Measurements from ENCODE around the gene HSBP1.
A peak's percentile ranks its signal among the peaks of the same experiment; 100 is the strongest.

Gene HSBP1

DNA sequence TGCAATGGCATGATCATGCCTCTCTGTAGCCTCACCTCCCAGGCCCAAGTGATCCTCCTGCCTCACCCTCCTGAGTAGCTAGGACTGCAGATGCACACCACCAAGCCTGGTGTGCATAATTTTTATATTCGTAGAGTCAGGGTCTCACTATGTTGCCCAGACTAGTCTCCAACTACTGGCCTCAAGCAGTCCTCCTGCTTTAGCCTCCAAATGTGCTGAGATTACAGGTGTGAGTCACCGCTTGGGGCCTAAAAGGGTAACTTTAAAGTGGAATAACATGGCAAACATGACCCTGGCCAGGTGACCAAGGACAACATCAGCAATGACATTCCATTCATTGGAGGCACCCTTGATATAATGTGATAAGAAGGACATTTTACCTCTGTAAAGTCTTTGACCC is 26.1 kb downstream of the HSBP1 start:
- DNase-seq = peak in 1 of 42 donors; percentile 1
- intact Hi-C loops (cut with DNase I) = no loop called here

- no peak for DNase-seq
- intact Hi-C loops (cut with DNase I) = no loop called here
These were observed 28.1 kb downstream of the HSBP1 start for GRCh38 chr16:83835586-83836566.

GRCh38 chr16:83837566-83837965 is 29.8 kb downstream of the HSBP1 start:
- DNase-seq = no peak
- intact Hi-C loops (cut with DNase I) = no loop called here

DNA sequence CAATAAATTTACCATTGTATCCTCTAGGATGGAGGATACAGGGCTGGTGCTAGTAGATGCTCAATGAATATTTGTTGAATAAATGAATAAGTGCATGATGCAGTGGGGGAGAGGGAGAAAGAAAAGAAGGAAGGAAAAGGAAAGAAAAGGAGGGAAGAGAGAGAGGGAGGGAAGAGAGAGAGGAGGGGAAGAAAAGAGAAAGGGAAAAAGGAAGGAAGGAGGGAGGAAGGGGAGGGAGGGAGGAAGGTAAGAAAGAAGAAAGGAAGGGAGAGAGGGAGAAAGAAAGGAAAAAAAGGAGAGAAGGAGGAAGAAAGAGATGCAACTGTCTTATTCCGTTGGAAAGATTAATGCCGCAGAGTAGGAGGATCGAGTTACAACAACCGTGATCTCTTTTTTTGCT is 30.4 kb downstream of the HSBP1 start:
- no peak for DNase-seq
- intact Hi-C loops (cut with DNase I) = no loop called here

GRCh38 chr16:83839561-83839960 is 31.8 kb downstream of the HSBP1 start:
- no peak for DNase-seq
- intact Hi-C loops (cut with DNase I) = no loop called here

DNA sequence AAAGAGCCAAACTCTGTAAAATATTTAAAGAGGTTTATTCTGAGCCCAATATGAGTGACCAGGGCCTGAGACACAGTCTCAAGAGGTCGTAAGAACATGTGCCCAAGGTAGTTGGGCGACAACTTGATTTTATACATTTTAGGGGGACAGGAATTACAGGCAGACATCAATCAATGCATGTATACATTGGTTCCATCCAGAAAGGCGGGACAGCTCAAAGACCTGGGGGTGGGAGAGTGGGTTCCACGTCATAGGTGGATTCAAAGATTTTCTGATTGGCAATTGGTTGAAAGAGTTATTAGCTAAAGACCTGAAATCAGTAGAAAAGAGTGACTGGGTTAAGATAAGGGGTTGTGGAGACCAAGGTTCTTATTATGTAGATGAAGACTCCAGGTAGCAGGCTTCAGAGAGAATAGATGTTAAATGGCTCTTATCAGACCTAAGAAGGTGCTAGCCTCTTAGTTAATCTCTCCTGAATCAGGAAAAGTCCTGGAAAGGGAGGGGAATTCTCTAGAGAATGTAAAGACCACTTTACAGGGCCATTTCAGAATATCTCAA is 32.4 kb downstream of the HSBP1 start:
- no peak for DNase-seq
- intact Hi-C loops (cut with DNase I) = no loop called here

DNA sequence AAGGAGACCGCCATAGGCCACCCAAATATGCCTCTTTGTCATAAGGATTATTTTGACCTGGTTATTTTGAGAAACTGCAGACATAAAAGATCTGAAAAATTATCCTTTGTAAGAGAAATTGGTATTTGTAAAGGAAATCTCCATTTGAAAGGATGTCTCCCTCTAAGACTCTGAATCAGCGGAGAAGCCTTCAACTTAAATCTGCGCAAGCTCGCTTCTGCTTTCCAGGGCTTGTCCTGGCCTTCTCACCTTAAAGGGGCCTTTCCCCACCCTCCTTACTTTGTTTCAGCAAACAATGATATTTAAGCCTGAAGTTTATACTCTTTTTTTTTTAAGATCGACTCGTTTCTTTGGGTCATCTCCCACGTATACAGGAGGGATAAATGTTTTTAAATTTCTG is 34.5 kb downstream of the HSBP1 start:
- no peak for DNase-seq
- intact Hi-C loops (cut with DNase I) = no loop called here

- intact Hi-C loops (cut with DNase I) = no loop called here
- DNase-seq = peak in 1 of 42 donors; percentile 5
These were observed 35.2 kb downstream of the HSBP1 start for GRCh38 chr16:83842756-83843507.

DNA sequence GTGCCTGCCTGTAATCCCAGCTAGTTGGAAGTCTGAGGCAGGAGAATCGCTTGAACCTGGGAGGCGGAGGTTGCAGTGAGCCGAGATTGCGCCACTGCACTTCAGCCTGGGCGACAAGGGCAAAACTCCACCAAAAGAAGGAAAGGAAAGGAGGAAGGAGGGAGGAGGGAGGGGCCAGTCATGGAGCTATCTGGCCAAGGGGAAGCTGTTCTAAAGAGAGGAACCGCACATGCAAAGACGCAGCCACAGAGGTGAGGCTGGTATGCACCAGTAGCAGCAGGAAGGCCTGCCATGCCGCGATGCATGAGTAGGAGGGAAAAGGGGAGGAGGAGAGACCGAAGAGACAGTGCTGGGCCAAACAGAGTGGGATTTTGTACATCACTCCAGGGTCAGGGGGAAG is 35.9 kb downstream of the HSBP1 start:
- peak in 3 of 42 donors; percentile 10 to 40 (median 12) for DNase-seq

DNA sequence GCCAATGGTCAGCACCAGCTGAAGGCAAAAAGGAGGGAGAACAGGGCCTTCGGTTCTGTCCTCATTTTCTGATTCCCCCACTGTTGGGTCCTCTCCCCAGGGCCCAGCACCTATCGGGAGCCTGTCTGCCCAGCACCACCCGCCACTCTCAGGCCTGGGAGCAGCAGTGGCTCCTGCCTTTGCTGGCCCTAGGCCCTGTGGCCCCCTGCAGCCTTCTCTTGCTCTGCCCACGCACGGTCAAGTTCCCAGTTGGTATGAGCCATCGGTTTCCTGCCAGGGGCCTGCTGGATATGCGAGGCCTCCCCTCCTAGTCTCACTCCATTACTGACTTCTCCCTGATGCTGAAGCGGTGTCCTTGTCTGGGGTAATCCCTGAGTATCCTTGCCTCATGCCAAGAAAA is 37.5 kb downstream of the HSBP1 start:
- DNase-seq = no peak
- intact Hi-C loops (cut with DNase I) = no loop called here

More for the DNA sequence above, 35.9 kb downstream of the HSBP1 start:
- intact Hi-C loops (cut with DNase I) = no loop called here

- intact Hi-C loops (cut with DNase I) = no loop called here
These were observed 39.8 kb downstream of the HSBP1 start for GRCh38 chr16:83847371-83848225.

DNA sequence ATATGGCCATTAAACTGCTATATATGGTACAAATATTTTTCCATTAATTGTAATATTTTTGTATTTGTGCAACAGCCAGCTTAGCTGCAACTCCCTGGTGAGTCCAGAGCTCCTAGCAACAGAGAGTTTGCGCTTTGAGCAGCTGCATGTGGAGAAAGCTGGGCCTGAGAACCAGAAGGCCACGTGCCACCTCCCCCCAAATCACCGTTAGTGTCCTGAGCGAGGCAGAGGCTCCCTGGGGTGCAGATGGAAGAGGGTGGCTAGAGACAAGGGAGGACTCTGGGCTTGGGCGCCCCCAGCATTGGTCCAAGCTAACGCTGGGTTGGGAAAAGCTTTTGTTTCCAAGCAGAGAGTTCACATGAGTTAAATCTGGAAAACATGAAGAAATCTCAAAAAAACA is 41.6 kb downstream of the HSBP1 start:
- intact Hi-C loops (cut with DNase I) = no loop called here

More at GRCh38 chr16:83847371-83848225, 39.8 kb downstream of the HSBP1 start:
- no peak for DNase-seq

GRCh38 chr16:83850947-83851346 is 43.2 kb downstream of the HSBP1 start:
- DNase-seq = no peak
- intact Hi-C loops (cut with DNase I) = no loop called here

More for the DNA sequence above, 41.6 kb downstream of the HSBP1 start:
- no peak for DNase-seq

DNA sequence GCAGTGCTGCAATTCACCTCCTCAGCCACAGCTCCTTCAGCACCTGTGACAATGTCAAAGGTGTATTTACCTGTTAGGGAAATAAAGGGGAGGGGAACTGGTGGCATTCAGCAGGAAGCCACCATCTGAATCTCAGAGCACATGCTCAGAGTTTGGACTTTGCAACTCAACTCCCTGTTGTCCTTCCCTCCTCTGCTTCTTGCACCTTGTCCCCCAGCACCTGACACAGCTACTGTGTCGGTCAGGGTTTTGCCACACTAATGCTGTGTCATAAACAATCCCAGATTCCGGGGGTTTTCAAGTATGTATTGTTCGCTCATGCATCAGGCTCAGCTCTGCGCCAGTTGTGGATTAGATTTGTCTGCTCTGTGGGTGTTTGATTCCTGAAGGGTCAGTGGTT is 43.7 kb downstream of the HSBP1 start:
- DNase-seq = no peak
- intact Hi-C loops (cut with DNase I) = no loop called here

DNA sequence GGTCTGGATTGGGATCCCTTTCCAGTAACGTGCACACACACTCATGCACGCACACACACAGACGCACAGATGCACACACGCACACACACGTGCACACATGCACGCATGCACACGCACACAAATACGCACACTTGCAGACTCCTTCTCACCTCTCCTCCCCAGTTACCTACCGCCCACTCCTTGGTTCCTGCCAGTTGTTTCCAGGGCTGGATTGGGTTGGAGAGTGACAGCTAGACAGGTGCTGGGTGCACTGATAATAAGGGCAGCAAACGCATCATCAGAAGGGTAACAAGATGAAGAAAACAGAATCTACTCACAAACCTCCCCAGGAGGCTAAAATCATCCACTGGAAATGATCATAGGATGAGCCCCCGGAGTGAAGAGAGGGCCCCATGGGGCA is 45.0 kb downstream of the HSBP1 start:
- intact Hi-C loops (cut with DNase I) = no loop called here
- DNase-seq = peak in 5 of 42 donors; percentile 4 to 50 (median 30)

DNA sequence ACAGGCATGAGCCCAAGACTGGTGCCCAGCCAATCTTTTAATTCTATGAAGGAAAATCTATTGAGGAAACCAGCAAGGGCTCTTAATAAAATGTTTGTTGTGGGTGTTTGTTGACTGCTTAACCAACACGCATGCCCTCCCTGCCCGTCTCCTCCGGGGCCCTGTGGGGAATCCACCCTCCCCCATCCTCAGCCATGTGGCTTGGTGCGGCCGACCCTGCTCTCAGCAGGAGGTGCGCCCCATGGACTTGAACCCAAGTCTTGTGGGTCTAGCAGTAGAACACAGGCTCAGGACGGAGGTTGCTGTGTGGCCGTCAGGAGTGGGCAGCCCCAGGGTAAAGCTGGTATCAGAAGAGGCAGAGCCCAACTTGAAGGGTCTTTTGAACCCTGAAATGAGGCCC is 46.1 kb downstream of the HSBP1 start:
- DNase-seq = no peak
- intact Hi-C loops (cut with DNase I) = no loop called here

DNA sequence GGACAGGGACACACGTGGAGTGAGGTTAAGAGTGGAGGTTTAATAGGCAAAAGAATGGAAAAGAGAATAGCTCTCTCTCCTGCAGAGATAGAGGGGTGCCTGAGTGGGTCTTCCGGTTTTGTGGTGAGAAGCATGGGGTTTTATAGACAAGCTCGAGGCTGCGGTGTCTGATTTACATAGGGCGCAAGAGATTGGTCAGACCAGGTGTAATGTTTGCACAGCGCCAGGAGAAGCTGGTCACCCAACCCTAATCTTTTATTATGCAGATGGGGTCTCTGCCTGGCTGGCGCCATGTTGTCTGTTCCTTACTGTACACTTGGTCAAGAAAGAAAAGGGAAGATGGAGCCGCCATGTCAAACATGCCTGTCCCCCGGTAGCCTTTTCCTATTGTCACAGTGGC is 46.6 kb downstream of the HSBP1 start:
- intact Hi-C loops (cut with DNase I) = no loop called here
- DNase-seq = no peak

DNA sequence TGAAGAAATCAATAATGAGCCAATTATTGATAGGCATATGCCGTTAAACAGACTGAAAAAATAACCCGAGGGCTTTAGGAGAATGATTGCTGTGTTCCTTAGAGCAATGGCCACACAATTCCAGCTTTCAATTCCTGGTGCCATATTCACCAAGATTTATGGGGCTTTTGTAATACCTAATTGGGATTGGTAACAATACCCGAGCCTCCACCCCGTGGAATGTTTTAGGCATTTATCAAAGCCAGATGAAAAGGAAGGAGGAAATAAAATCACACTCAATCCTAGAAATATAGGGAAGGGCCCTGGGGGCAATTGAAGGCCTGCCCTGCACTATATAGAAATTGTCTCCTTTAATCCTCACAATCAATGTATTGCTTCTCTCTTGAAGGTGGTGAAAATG is 49.0 kb downstream of the HSBP1 start:
- intact Hi-C loops (cut with DNase I) = no loop called here
- DNase-seq = no peak

- intact Hi-C loops (cut with DNase I) = no loop called here
- no peak for DNase-seq
These were observed 51.5 kb downstream of the HSBP1 start for GRCh38 chr16:83859265-83859664.
